ENCODE data around the gene SVOP. TPM values are rescaled to one million over a fixed set of nuclear protein-coding genes. Genes with fewer than 3 reads are reported as not detected.

The SVOP gene
- total and polyA plus RNA-seq, 2 of the 8 experiments (the other 6 are each of a cell fraction or from before 2014, with no cell fraction given), result 0.06 TPM; not detected in 1

GRCh38 chr12:108962256-108962655, 58.6 kb downstream of the SVOP start (continued):
- TF ChIP-seq KDM4A (IDR thresholded peaks at IDR 0.05; ENCODE audit: low read depth, low read length, severe bottlenecking) (no peak), NRF1 (IDR thresholded peaks at IDR 0.05; ENCODE audit: low read depth, low read length) (no peak), SP1 (IDR thresholded peaks at IDR 0.05; ENCODE audit: low read depth, low read length) (no peak), ATF3 (IDR thresholded peaks at IDR 0.05; ENCODE audit: insufficient read depth, low read depth, low read length) (no peak), TCF12 (IDR thresholded peaks at IDR 0.05; ENCODE audit: low read depth, low read length) (no peak), CBX8 (IDR thresholded peaks at IDR 0.05; ENCODE audit: borderline replicate concordance, low read depth, low read length) (no peak), MAFK (IDR thresholded peaks at IDR 0.05; ENCODE audit: low read depth, low read length) (no peak), E2F6 (IDR thresholded peaks at IDR 0.05) (no peak), ASH2L (IDR thresholded peaks at IDR 0.05; ENCODE audit: low read length) (no peak)
